ENCODE results near the gene ARHGAP4.

Gene ARHGAP4

GRCh38 chrX:153968255-153968654 lies 42.2 kb upstream of the ARHGAP4 start:
- DNase-seq (ENCODE audit: extremely low read depth, low read depth), result no peak
- TF ChIP-seq CTCF (IDR thresholded peaks at IDR 0.05; ENCODE audit: low read depth, low read length), result no peak

GRCh38 chrX:153967536-153968224 lies 41.6 kb upstream of the ARHGAP4 start:
- TF ChIP-seq CTCF (IDR thresholded peaks at IDR 0.05; ENCODE audit: low read depth, low read length), result no peak
- no peak for DNase-seq (ENCODE audit: extremely low read depth, low read depth)

- no peak for DNase-seq (ENCODE audit: extremely low read depth, low read depth)
- no peak for TF ChIP-seq CTCF (IDR thresholded peaks at IDR 0.05; ENCODE audit: low read depth, low read length)
Measured at GRCh38 chrX:153966841-153967535, 40.9 kb upstream of the ARHGAP4 start.

GRCh38 chrX:153966283-153966688 lies 40.2 kb upstream of the ARHGAP4 start:
- no peak for TF ChIP-seq CTCF (IDR thresholded peaks at IDR 0.05; ENCODE audit: low read depth, low read length)
- DNase-seq (ENCODE audit: extremely low read depth, low read depth), result no peak

GRCh38 chrX:153965406-153965805 lies 39.3 kb upstream of the ARHGAP4 start:
- DNase-seq (ENCODE audit: extremely low read depth, low read depth), result no peak
- no peak for TF ChIP-seq CTCF (IDR thresholded peaks at IDR 0.05; ENCODE audit: low read depth, low read length)

GRCh38 chrX:153964105-153964504 lies 38.0 kb upstream of the ARHGAP4 start:
- TF ChIP-seq CTCF (IDR thresholded peaks at IDR 0.05; ENCODE audit: low read depth, low read length), result no peak
- DNase-seq (ENCODE audit: extremely low read depth, low read depth), result no peak

- DNase-seq (ENCODE audit: extremely low read depth, low read depth), result no peak
- TF ChIP-seq CTCF (IDR thresholded peaks at IDR 0.05; ENCODE audit: low read depth, low read length), result no peak
Measured at GRCh38 chrX:153963546-153963945, 37.5 kb upstream of the ARHGAP4 start.

Data from AG09319 (cell line).